Activated CD4-positive, alpha-beta T cell treated with anti-CD3 and anti-CD28 coated beads for 48 hours (primary cell): ENCODE measurements around the gene ZNF438.
A peak's percentile ranks its signal among the peaks of the same experiment; 100 is the strongest.
"Not testable (repeated sequence)": the region's sequence is repeated elsewhere in the genome, so short reads cannot be mapped to it uniquely, and the experiment has no call there.

Experiments
- DNase-seq: peaks from one replicate; pipeline ENCODE4 v3.0.0-alpha.2; 2020

Gene ZNF438

GRCh38 chr10:30929311-30929729 is 102.3 kb downstream of the ZNF438 start:
- DNase-seq, result peak; percentile 7

- DNase-seq, result no peak
Measured at GRCh38 chr10:30928742-30929141, 102.9 kb downstream of the ZNF438 start.

GRCh38 chr10:30918651-30919050 is 113.0 kb downstream of the ZNF438 start:
- no peak for DNase-seq

DNA sequence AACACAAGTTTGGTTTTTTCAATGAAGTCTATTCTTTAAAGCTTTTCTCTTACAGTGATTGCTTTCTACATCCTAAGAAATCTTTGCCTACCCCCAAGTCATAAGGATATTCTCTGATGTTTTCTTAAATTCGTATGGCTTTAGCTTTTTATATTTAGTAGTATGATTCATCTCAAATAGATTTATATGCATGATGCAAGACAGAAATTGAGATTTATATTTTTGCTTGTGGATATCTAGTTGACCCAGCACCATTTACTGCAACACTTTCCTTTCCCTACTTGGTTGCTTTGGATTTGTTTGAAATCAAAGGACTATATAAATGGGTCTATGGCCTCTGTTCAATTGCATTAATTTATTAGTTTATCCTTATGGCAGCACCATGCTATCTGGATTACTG is 113.9 kb downstream of the ZNF438 start:
- DNase-seq, result no peak

DNA sequence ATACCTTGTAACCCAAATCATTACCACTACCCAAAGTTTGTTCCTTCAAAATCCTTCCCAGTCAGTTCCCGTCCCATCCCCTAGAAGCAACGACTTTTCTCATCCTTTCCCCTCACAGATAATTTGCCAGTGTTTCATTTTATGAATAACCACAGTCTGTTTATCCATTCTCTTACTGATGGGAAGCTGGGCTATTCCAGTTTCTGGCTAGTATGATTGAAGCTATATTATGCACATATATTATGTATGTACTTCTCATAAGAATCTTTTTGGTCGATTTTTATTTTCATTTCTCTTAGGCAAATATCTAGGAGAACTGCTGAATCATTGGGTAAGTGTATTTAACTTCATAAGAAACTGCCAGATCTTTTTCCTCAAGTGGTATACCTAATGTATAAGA is 114.6 kb downstream of the ZNF438 start:
- DNase-seq, result no peak

- no peak for DNase-seq
Measured at GRCh38 chr10:30915146-30915545, 116.5 kb downstream of the ZNF438 start.

DNA sequence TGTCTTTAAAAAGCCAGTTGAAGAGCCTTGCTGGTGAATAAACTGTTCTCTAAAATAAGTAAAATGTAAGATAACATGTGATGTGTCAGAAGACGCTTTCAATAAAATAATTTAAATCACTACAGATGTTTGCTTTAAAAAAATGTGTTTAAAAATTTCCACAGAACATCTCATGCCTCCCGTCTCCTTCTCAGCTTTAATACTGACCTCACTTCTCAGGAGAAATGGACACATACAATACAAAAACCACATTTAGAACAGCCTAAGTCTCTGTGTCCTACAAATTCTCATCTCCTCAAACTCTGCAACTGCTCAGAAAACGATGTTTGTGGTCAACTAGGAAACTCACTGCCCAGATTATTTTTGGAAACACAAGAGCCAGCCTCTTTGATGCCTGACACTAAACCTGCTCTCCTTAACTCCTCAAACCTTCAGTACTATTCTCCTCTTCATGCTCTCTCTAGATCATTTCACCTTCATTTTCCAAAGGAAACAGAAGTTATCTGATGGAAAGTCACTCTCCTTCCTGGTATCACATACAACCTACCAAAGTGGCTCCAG is 120.3 kb downstream of the ZNF438 start:
- DNase-seq, result no peak

DNA sequence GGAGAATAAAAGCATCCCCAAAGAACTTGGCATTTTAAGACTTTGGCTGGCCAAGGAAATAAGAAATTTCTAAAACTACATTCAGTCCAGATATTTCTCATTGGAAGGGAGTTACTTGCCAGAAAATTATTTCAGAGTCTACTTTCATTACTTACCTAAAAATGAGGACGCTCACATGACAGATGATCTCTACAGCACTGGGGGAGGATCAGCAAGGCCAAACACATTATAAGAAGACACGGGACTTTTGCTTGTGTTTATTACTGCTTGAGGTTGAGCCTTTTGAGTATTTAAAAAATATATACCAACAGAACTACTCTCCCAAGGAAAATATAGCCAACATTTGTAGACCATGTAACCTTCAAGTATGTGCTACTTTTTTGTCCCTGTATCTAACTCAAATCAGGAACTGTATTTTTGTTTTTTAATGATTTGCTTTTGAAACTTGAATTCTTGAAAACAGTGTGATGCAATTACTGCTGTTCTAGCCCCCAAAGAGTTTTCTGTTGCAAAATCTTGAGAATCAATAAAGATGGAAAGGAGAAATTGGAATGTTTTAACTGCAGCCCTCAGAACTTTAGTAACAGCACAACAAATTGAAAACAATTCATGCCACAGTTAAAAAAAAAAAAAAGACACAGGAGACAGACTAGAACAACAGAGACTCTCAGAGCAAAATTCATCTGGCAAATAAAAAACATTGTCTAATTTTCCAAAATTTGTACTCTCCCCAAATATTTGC is 128.1 kb downstream of the ZNF438 start:
- no peak for DNase-seq

- DNase-seq, result no peak
Measured at GRCh38 chr10:30902621-30903396, 128.9 kb downstream of the ZNF438 start.

DNA sequence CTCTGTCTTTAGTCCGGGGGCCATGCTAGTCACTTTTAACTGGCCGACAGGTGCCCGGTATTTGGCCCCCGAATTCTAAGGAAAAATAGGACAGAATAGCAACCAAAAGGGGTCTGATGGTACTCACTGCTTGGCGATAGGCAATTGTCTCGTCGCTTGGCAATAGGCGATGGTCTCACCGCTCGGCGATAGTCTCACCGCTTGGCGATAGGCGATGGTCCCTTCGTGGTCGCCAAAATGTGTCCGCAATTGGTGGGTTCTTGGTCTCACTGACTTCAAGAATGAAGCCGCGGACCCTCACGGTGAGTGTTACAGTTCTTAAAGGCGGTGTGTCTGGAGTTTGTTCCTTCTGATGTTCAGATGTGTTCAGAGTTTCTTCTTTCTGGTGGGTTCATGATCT is 130.2 kb downstream of the ZNF438 start:
- DNase-seq, result not testable (repeated sequence)

GRCh38 chr10:30898964-30899363 is 132.7 kb downstream of the ZNF438 start:
- no peak for DNase-seq

DNA sequence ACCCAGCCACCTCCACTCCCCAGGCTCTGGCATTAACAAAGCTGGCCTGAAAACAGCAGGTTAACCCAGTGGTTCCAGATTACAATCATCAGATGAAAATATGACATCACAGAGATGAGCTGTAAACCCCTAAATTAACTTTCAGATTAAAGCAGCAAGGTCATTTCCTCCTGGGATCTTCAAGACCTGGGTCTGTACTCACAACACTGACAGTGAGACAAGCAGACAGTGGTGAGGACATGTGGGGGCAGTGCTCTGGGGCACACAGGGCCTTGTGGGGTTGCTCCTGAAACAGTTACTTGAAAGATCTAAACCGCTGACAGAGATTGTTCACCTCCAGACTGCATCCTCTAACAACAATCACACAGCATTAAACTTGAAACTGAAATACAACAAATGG is 134.1 kb downstream of the ZNF438 start:
- no peak for DNase-seq

DNA sequence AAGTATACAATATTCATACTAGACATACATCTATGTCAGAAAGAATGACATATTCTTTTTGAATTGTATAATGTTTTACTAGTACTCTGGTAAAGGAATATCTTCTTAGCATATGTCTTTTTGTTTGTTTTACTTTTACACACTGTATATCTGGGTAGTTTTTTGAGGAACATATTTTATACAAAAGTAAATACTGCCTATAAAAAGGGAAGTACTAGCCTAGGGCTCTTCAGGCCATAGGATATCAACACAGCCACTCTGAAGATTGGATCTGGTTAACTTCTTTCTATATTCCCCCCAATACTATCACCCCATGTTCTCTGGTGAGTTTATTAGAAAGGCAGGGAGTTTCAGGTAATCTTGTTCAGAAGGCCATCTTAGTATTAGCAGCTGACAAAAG is 134.6 kb downstream of the ZNF438 start:
- no peak for DNase-seq

DNA sequence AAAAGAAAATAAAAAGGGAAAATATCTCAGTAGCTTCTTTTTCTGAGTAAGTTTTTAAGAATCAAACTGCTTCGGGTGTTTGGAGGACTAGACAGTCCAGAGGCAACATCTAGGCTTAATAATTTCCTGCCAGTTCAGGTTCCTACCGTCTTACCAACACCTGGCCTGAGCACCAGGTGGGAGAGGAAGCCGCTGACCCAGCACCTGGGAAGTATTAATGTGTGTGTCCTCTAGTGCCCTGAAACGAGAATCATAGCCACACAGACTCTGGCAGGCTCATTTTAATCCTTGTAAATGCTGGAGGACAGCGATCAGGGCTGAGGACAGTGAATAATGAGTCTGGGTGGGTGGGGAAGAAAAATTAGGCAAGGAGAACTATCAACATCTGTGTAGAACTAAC is 137.4 kb downstream of the ZNF438 start:
- DNase-seq, result no peak

DNA sequence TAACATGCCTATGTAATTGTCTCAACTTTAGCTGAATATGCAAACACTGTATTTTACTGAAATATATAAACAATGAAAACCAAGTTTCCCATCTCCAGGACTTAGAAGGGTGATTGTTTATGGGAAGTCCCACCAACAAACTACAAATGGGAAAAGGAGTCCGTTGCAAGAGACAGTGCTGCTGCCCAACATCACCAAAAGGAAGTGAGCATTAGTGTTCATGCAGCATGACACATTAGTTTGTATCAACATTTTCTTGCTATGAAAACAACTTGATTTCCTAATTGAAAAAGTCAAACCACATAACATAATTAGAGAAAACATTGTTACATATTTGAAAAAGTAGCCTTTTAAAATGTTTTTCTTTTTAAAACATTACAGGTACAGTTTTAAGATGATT is 138.5 kb downstream of the ZNF438 start:
- no peak for DNase-seq

DNA sequence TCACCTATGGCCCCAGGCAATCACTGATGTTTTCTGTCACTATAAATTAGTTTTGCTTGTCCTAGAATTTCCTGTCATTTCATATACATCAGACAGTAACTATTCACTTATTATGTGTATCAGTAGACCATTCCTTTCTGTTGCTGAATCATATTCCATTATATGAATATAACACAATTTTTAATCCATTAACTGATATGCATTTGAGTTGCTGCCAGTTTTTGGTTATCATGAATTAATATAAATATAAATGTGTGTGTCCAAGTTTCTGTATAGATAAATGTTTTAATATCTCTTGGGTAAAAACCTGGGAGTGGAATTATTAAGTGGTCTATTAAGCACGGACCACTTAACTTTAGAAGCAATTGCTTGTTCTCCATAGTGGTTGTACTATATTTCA is 143.8 kb downstream of the ZNF438 start:
- no peak for DNase-seq

- DNase-seq, result no peak
Measured at GRCh38 chr10:30885423-30885822, 146.2 kb downstream of the ZNF438 start.

DNA sequence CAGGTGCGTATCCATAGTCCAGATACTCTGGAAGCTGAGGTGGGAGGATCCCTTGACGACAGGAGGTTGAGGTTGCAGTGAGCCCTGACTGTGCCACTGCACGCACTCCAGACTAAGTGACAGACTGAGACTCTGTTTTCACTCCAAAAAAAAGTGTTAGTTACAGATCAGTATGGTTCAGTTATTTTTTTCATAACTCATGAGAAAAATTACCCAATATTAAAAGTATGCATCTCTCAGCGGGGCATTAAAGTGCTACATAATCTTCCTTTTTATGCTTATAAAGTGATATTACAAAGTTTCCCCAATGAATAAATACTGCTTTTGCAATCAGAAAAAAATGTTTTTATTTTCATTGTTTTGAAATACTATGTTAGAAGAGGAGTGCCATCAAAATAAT is 147.9 kb downstream of the ZNF438 start:
- DNase-seq, result no peak

- DNase-seq, result no peak
Measured at GRCh38 chr10:30883116-30883515, 148.5 kb downstream of the ZNF438 start.

- DNase-seq, result no peak
Measured at GRCh38 chr10:30882281-30882680, 149.4 kb downstream of the ZNF438 start.

GRCh38 chr10:30878920-30879319 is 152.7 kb downstream of the ZNF438 start:
- no peak for DNase-seq

DNA sequence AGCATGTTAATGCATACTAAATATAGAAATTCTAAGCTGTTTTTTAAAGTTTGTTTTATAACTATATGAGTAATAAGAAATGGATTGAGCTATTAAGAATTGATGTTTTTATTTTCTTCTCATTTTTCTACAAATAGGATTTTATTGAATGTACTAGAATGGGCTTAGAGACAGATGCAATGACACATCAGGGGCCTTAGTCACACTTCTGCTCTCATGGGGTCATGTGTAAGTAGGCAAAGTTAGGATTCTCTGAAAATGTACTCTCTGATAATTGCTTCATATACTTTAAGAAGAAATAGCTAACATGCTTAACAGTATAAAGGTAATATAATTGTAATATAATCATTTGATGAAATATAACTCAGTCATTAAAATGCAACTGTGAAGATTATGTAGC is 154.6 kb downstream of the ZNF438 start:
- DNase-seq, result no peak

DNA sequence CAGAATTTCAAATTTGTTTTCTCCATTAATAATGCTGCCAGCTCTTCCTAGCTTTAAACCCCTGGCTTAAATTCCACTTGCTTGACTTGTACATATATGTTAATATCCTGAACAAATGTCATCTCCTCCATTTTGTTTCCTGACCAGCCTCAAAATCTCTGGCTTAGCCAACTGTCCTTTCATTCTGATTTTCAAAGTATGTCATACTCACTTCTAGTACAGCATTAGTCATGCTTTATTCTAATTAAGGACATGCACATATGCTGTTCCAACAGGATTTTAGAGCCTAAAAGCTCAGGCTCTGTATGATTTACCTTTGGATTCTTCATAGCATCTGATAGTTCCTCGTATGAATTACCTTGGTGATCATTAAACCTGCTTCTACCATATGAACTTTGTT is 158.3 kb downstream of the ZNF438 start:
- DNase-seq, result no peak

GRCh38 chr10:30870896-30871295 is 160.8 kb downstream of the ZNF438 start:
- no peak for DNase-seq
